H1 (cell line): ENCODE results near the gene MED29. TPM values are rescaled to one million over a fixed set of nuclear protein-coding genes. Genes with fewer than 3 reads are reported as not detected.
A peak's percentile ranks its signal among the peaks of the same experiment; 100 is the strongest.

Experiments used
- CTCF ChIA-PET: fragments of 300-600 bp; sonication (Branson Sonifier 250); formaldehyde crosslinking; loops from one replicate; lab custom pipeline; 2021; ENCODE audit not compliant: partially characterized antibody; lab: Charles Lee
- POLR2A ChIA-PET: fragments of 300-600 bp; sonication (Branson Sonifier 250); formaldehyde crosslinking; loops from one replicate; lab custom pipeline; 2021; ENCODE audit warnings: inconsistent platforms; ENCODE audit not compliant: partially characterized antibody; lab: Charles Lee
- DNase-seq, 2 experiments: peaks; one replicate each; pipeline versions ENCODE4 v3.0.0 to v3.0.0-alpha.2; 2010 to 2022; ENCODE audit warnings: low spot score in 2 of 2, low read depth in 1 of 2, mixed read lengths in 1 of 2
- FAIRE-seq: peaks from 2 replicates; lab custom pipeline; 2011; peaks lifted over from hg19 to GRCh38; lab: Jason Lieb, UNC
- H2AFZ ChIP-seq: 2 replicates; pipeline ENCODE4 v1.8.1; 2012; ENCODE audit warnings: low read length, inconsistent platforms
- H2AK5ac ChIP-seq: 2 replicates; pipeline ENCODE4 v1.6.1; 2013; ENCODE audit warnings: low read depth, low read length
- H2BK120ac ChIP-seq: replicated peaks from 2 replicates; pipeline ENCODE3; 2013; ENCODE audit warnings: low read depth, low read length, inconsistent platforms
- H2BK12ac ChIP-seq: 2 replicates; pipeline ENCODE4 v1.6.1; 2013; ENCODE audit warnings: low read depth, low read length
- H2BK15ac ChIP-seq: 2 replicates; pipeline ENCODE4 v1.6.1; 2013; ENCODE audit warnings: low read length
- H2BK20ac ChIP-seq: 2 replicates; pipeline ENCODE4 v1.6.1; 2013; ENCODE audit warnings: low read length
- H2BK5ac ChIP-seq: 2 replicates; pipeline ENCODE4 v1.6.1; 2013; ENCODE audit warnings: low read depth, low read length
- H3K14ac ChIP-seq: 2 replicates; pipeline ENCODE4 v1.6.1; 2013; ENCODE audit warnings: inconsistent platforms; ENCODE audit not compliant: insufficient read length
- H3K18ac ChIP-seq: 2 replicates; pipeline ENCODE4 v1.6.1; 2013; ENCODE audit warnings: low read length; ENCODE audit errors: extremely low read depth
- H3K23ac ChIP-seq: 2 replicates; pipeline ENCODE4 v1.6.1; 2013; ENCODE audit warnings: inconsistent platforms; ENCODE audit not compliant: insufficient read length
- H3K23me2 ChIP-seq: 2 replicates; pipeline ENCODE4 v1.6.1; 2013; ENCODE audit warnings: low read depth, low read length
- H3K27ac ChIP-seq: 2 replicates; pipeline ENCODE4 v1.6.1; 2011; ENCODE audit warnings: low read depth, low read length, inconsistent platforms
- H3K27me3 ChIP-seq, 4 experiments: replicated peaks in 1 of 4; 1 replicate in 1 of 4; 2 replicates in 3 of 4; pipeline versions ENCODE4 v1.6.1 to v1.8.1; 2011 to 2013; ENCODE audit warnings: low read length in 3 of 4, mild to moderate bottlenecking in 3 of 4, inconsistent platforms in 2 of 4, mixed read lengths in 2 of 4, moderate library complexity in 1 of 4; ENCODE audit not compliant: control insufficient read depth in 3 of 4, insufficient read depth in 3 of 4; ENCODE audit errors: extremely low read depth in 1 of 4
- H3K36me3 ChIP-seq, 4 experiments: 2 replicates each; pipeline versions ENCODE4 v1.6.1 to v1.8.1; 2011 to 2013; ENCODE audit warnings: mild to moderate bottlenecking in 4 of 4, low read length in 3 of 4, moderate library complexity in 2 of 4, control low read depth in 1 of 4, inconsistent platforms in 1 of 4; ENCODE audit not compliant: insufficient read depth in 4 of 4, control insufficient read depth in 2 of 4
- H3K4ac ChIP-seq: replicated peaks from 2 replicates; pipeline ENCODE3; 2013; ENCODE audit warnings: low read length, low read depth, mixed read lengths, inconsistent platforms; ENCODE audit not compliant: insufficient read length
- H3K4me1 ChIP-seq, 4 experiments: replicated peaks in 1 of 4; 1 replicate in 1 of 4; 2 replicates in 3 of 4; pipeline versions ENCODE4 v1.6.1 to v1.8.1; 2011 to 2013; ENCODE audit warnings: low read length in 3 of 4, inconsistent platforms in 2 of 4, mixed read lengths in 1 of 4; ENCODE audit not compliant: insufficient read depth in 4 of 4, control insufficient read depth in 3 of 4
- H3K4me2 ChIP-seq, 2 experiments: 2 replicates each; pipeline versions ENCODE4 v1.6.1 to v1.8.1; 2011 to 2013; ENCODE audit warnings: low read depth in 2 of 2, low read length in 2 of 2, control low read depth in 1 of 2, inconsistent platforms in 1 of 2, mild to moderate bottlenecking in 1 of 2; ENCODE audit not compliant: insufficient read depth in 1 of 2
- H3K4me3 ChIP-seq, 4 experiments: fragments of 200-600, 300-600 bp in 1 of 4; sonication (generic), shearing (Covaris generic), sonication (Bioruptor Twin) in 1 of 4; 2 replicates each; pipeline versions ENCODE4 v1.5.1 to v1.8.1; 2011 to 2016; ENCODE audit warnings: low read length in 4 of 4, low read depth in 3 of 4, control low read depth in 2 of 4, inconsistent platforms in 2 of 4, mild to moderate bottlenecking in 2 of 4, mixed read lengths in 1 of 4, moderate library complexity in 1 of 4; ENCODE audit not compliant: insufficient read depth in 2 of 4; ENCODE audit errors: extremely low read depth in 1 of 4
- H3K56ac ChIP-seq: replicated peaks from 2 replicates; pipeline ENCODE3; 2013; ENCODE audit warnings: low read depth, mild to moderate bottlenecking, mixed read lengths, low read length, inconsistent platforms; ENCODE audit not compliant: insufficient read length
- H3K79me1 ChIP-seq: 2 replicates; pipeline ENCODE4 v1.6.1; 2013; ENCODE audit warnings: low read depth, low read length, control low read depth
- H3K79me2 ChIP-seq, 2 experiments: 2 replicates each; pipeline versions ENCODE4 v1.6.1 to v1.8.1; 2012 to 2013; ENCODE audit warnings: low read length in 2 of 2, mild to moderate bottlenecking in 2 of 2, inconsistent platforms in 1 of 2; ENCODE audit not compliant: insufficient read depth in 2 of 2, control insufficient read depth in 1 of 2
- H3K9ac ChIP-seq, 4 experiments: replicated peaks in 1 of 4; 1 replicate in 1 of 4; 2 replicates in 3 of 4; pipeline versions ENCODE4 v1.6.1 to v1.8.1; 2011 to 2013; ENCODE audit warnings: low read depth in 3 of 4, low read length in 3 of 4, control low read depth in 2 of 4, mild to moderate bottlenecking in 2 of 4, moderate library complexity in 2 of 4, inconsistent platforms in 1 of 4; ENCODE audit errors: extremely low read depth in 1 of 4
- H3K9me3 ChIP-seq, 2 experiments: 2 replicates each; pipeline versions ENCODE4 v1.6.1 to v1.8.1; 2012 to 2013; ENCODE audit warnings: mild to moderate bottlenecking in 2 of 2, moderate library complexity in 2 of 2, control low read depth in 1 of 2, inconsistent platforms in 1 of 2, low read depth in 1 of 2, low read length in 1 of 2, mixed read lengths in 1 of 2; ENCODE audit not compliant: insufficient read depth in 2 of 2
- H4K20me1 ChIP-seq, 2 experiments: replicated peaks in 1 of 2; 2 replicates each; pipeline versions ENCODE3 to v1.8.1; 2011 to 2013; ENCODE audit warnings: inconsistent platforms in 2 of 2, low read length in 2 of 2, mild to moderate bottlenecking in 1 of 2; ENCODE audit not compliant: insufficient read depth in 2 of 2, control insufficient read depth in 1 of 2
- H4K5ac ChIP-seq: 2 replicates; pipeline ENCODE4 v1.6.1; 2013; ENCODE audit warnings: low read length, low read depth, mixed read lengths, inconsistent platforms; ENCODE audit not compliant: insufficient read length
- H4K8ac ChIP-seq: 2 replicates; pipeline ENCODE4 v1.8.0; 2013; ENCODE audit warnings: mild to moderate bottlenecking, moderate library complexity, low read length, inconsistent platforms; ENCODE audit not compliant: insufficient read depth; ENCODE audit errors: extremely low read depth
- H4K91ac ChIP-seq: replicated peaks from 2 replicates; pipeline ENCODE3; 2013; ENCODE audit warnings: low read length, mixed read lengths, inconsistent platforms; ENCODE audit not compliant: insufficient read length
- CREB1 ChIP-seq: IDR thresholded peaks from 2 replicates; pipeline ENCODE4 v1.6.1; 2012; ENCODE audit warnings: inconsistent platforms
- EZH2 ChIP-seq: fragments of 200-600 bp; sonication (generic); IDR thresholded peaks from 2 replicates; pipeline ENCODE4 v1.7.1; 2012; ENCODE audit warnings: low read depth, mild to moderate bottlenecking, moderate library complexity, low read length, inconsistent platforms; ENCODE audit not compliant: severe bottlenecking
- MAX ChIP-seq: IDR thresholded peaks from 2 replicates; pipeline ENCODE4 v1.6.1; 2012; ENCODE audit warnings: inconsistent platforms
- RAD21 ChIP-seq, 2 experiments: IDR thresholded peaks in 1 of 2; conservative IDR thresholded peaks in 1 of 2; 2 replicates each; pipeline ENCODE4 v1.6.1; 2011; ENCODE audit warnings: low read depth in 2 of 2, low read length in 2 of 2, improper control_type of control experiment in 1 of 2, inconsistent platforms in 1 of 2, mild to moderate bottlenecking in 1 of 2, moderate library complexity in 1 of 2
- SIX5 ChIP-seq: IDR thresholded peaks from 2 replicates; pipeline ENCODE4 v1.6.1; 2011; ENCODE audit warnings: mild to moderate bottlenecking, low read depth, low read length
- SP4 ChIP-seq: IDR thresholded peaks from 2 replicates; pipeline ENCODE4 v1.6.1; 2012; ENCODE audit warnings: low read length, inconsistent platforms
- WGBS, 2 experiments: shearing (Covaris generic) in 1 of 2; methylation state at CpG; one replicate each; pipeline versions ENCODE4 v1.1.6 to v1.1.7; 2013 to 2015; ENCODE audit warnings: low lambda C conversion rate in 2 of 2, mixed read lengths in 2 of 2, inconsistent platforms in 1 of 2, low coverage in 1 of 2, missing lambda C conversion rate in 1 of 2; ENCODE audit not compliant: insufficient replicate concordance in 2 of 2, insufficient coverage in 1 of 2, insufficient read length in 1 of 2; ENCODE audit errors: extremely low coverage in 1 of 2, missing lambda C conversion rate in 1 of 2; 5-methylcytosine and 5-hydroxymethylcytosine counted together
- polyA plus RNA-seq, 7 experiments: library from polyadenylated mRNA; depleted of rRNA in 3 of 7; stranded (reverse) in 5 of 7; unstranded in 2 of 7; fragments of >200 nt in 5 of 7; fragments of 200-250 nt in 2 of 7; gene quantifications; 1 replicate in 5 of 7; 2 replicates in 1 of 7; 4 replicates in 1 of 7; pipeline versions ENCODE4 v1.2.1 to v1.2.3, GENCODE V29; 2011 to 2013; ENCODE audit warnings: missing spikeins in 2 of 7, mixed read lengths in 2 of 7
- total RNA-seq: library from RNA; stranded (reverse); fragmentation: NEBNext Ultra II Directional; extraction: Animal tissue kit (Norgen Biotek cat#: 25700); gene quantifications from 2 replicates; pipeline ENCODE4 v1.2.1, GENCODE V29; 2021
- TF ChIP-seq, protein P1 (sequence below), 3 experiments: IDR thresholded peaks; 1 replicate in 2 of 3; 2 replicates in 1 of 3; pipeline versions ENCODE4 v1.5.1 to v1.6.1; 2011; ENCODE audit warnings: low read length in 3 of 3, mild to moderate bottlenecking in 3 of 3, inconsistent platforms in 2 of 3, low read depth in 1 of 3, moderate library complexity in 1 of 3; ENCODE audit not compliant: insufficient read depth in 1 of 3; ENCODE audit errors: control extremely low read depth in 1 of 3

MED29 gene
- total and polyA plus RNA-seq, 2 of the 8 experiments (the other 6 are each of a cell fraction or from before 2014, with no cell fraction given): 31.1 to 52.5 TPM

DNA sequence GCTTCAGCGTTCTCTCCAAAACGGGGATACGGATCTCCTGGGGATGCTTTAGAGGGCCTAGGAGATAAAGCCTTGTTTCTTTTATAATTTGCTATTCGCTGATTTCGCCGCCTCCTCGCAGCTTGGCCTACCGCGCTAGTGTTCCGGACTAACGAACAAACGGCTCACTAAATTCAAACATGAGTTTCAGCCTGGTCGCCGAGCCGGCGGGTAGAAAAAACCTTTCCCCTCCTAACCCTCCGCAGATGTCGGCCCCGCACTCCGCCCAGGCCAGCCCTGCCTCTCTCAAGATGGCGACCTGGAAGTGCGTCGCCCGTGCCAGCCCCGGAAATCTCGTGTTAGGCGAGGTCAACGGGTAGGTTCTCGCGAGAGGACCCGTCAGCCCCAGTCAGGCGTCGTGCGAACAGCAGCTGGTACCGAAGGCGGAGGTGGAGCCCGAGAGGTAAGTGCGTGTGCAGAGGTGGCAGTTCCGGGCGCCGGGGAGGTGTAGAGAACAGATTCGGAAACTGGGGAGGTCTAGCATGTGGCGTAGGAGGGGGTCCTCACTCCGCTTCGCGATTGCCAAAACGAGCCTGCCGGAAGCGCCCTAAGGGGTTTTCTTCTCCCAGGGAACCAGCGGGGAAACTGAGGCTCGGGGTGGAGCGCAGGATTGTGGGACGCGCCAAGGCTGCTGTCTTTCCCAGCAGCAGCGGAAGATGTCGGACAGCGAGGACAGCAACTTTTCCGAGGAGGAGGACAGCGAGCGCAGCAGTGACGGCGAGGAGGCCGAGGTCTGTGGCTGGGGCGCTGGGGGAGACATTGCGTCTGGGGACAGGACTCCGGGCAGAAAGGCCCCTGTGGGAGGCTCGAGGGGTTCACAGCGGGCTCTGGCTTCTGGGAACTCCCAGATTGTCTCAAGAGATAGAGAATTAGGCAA is 54.3 kb downstream of the MED29 start, which contains the start of gene SUPT5H:
Gene SUPT5H (plus strand): TSS at position 387 of the 916 bp plus-strand sequence. CDS start 309 bp downstream, at position 696.
- Histone ChIP-seq H4K91ac (peak within 1 kb of the TSS; percentile 87), H4K20me1 (peaks cover 10 to 12% of the 10 kb centered on the region in 2 experiments), H3K4ac (peak within 1 kb of the TSS; percentile 63), H2AK5ac (peak within 1 kb of the TSS; percentile 26), H3K23ac (no peak within 1 kb of the TSS), H3K18ac (peak within 1 kb of the TSS; percentile 64), H2AFZ (no peak within 1 kb of the TSS), H3K27ac (peak within 1 kb of the TSS; percentile 79), H4K8ac (peak within 1 kb of the TSS; percentile 85; the same call in 1 of the 2 replicates), H3K9ac (peak within 1 kb of the TSS; percentile 85 to 94 (median 92)), H2BK120ac (no peak within 1 kb of the TSS), H2BK12ac (no peak within 1 kb of the TSS; the same call in none of the 2 replicates), H3K79me1 (peaks cover 12% of the 10 kb centered on the region), H3K14ac (no peak within 1 kb of the TSS), H3K4me1 (peaks cover 0 to 3% (median under 1%) of the 10 kb centered on the region in 4 experiments; a peak in 3 of 7 replicates), H2BK20ac (no peak within 1 kb of the TSS), H3K9me3 (no peaks in the 10 kb centered on the region), H3K56ac (peak within 1 kb of the TSS; percentile 36), H3K4me2 (peak within 1 kb of the TSS; percentile 89 to 99), H2BK5ac (peak within 1 kb of the TSS; percentile 60; the same call in 1 of the 2 replicates), H3K79me2 (peaks cover 15 to 54% of the 10 kb centered on the region in 2 experiments; a peak in 3 of 4 replicates), H4K5ac (peak within 1 kb of the TSS; percentile 59), H3K27me3 (no peaks in the 10 kb centered on the region), H3K4me3 (peak within 1 kb of the TSS; percentile 80 to 94 (median 88)), H2BK15ac (no peak within 1 kb of the TSS; the same call in 1 of the 2 replicates), H3K36me3 (peaks cover 0 to 9% (median 0%) of the 10 kb centered on the region in 4 experiments; a peak in 2 of 8 replicates), H3K23me2 (peaks cover 6% of the 10 kb centered on the region; the same call in 1 of the 2 replicates)
- ChIA-PET POLR2A (interaction anchor here (0.6 to 47.8 kb wide), 17 partner anchors 7 to 258 kb away, joined by 3 to 1154 read pairs (median 4); partner anchors contain the start of genes MED29, PAF1, PLEKHG2 and RPS16), CTCF (interaction anchor here (1.2 to 2.2 kb wide), 2 partner anchors 10 to 27 kb away, joined by 4 to 5 read pairs; partner anchors contain the start of gene RPS16)
- WGBS, 2 experiments: 1% methylated on average over 59 of the region's 68 CpGs; no CpG with 5 or more reads in 1 of the 2 experiments
- peak; percentile 95 for DNase-seq
- no peak for FAIRE-seq
- TF ChIP-seq EZH2 (no peak), SP4 (no peak), MAX (peak; percentile 93), SIX5 (no peak), CREB1 (peak; percentile 85), RAD21 (IDR thresholded peaks at IDR 0.05 in 1 of 2, conservative IDR thresholded peaks at IDR 0.05 in 1 of 2; ENCODE audit: low read depth in 2 of 2, low read length in 2 of 2) (no peak)
- TF ChIP-seq, protein P1, sequence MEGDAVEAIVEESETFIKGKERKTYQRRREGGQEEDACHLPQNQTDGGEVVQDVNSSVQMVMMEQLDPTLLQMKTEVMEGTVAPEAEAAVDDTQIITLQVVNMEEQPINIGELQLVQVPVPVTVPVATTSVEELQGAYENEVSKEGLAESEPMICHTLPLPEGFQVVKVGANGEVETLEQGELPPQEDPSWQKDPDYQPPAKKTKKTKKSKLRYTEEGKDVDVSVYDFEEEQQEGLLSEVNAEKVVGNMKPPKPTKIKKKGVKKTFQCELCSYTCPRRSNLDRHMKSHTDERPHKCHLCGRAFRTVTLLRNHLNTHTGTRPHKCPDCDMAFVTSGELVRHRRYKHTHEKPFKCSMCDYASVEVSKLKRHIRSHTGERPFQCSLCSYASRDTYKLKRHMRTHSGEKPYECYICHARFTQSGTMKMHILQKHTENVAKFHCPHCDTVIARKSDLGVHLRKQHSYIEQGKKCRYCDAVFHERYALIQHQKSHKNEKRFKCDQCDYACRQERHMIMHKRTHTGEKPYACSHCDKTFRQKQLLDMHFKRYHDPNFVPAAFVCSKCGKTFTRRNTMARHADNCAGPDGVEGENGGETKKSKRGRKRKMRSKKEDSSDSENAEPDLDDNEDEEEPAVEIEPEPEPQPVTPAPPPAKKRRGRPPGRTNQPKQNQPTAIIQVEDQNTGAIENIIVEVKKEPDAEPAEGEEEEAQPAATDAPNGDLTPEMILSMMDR (IDR thresholded peaks at IDR 0.05; ENCODE audit: control extremely low read depth in 1 of 3, insufficient read depth in 1 of 3, low read depth in 1 of 3, low read length in 3 of 3): no peak
